HCT116 (cell line): ENCODE measurements around the gene FMN2. TPM values are rescaled to one million over a fixed set of nuclear protein-coding genes. Genes with fewer than 3 reads are reported as not detected.

Experiments used
- ATAC-seq: fragments of 200-7000 bp; cut with Tn5 transposase; 2 replicates; pipeline ENCODE4 v1.9.1; 2020; ENCODE audit warnings: mild to moderate bottlenecking, moderate library complexity
- BruUV-seq: library from RNA; stranded (reverse); fragments of 400-500 nt; replicated peaks from 2 replicates; lab custom pipeline; 2021; lab: Mats Ljungman, UMichigan
- CTCF ChIA-PET: fragments of 300-600 bp; sonication (Branson Sonifier 250); formaldehyde crosslinking; loops from one replicate; lab custom pipeline; 2021; ENCODE audit warnings: antibody characterized with exemption; lab: Charles Lee
- POLR2A ChIA-PET: fragments of 300-600, 350-600 bp; sonication (Branson Sonifier 250); formaldehyde crosslinking; loops from one replicate; lab custom pipeline; 2021; ENCODE audit warnings: antibody characterized with exemption; lab: Charles Lee
- RAD21 ChIA-PET, 2 experiments: fragments of 300-600 bp; sonication (Branson Sonifier 250); formaldehyde crosslinking; loops; one replicate each; lab custom pipeline; 2023; ENCODE audit warnings: low total read pairs in 2 of 2; ENCODE audit not compliant: uncharacterized antibody in 2 of 2, unreplicated experiment in 2 of 2, low non-redundant PET in 1 of 2; lab: Charles Lee
- DNase-seq: peaks from one replicate; pipeline ENCODE4 v3.0.0-alpha.2; 2010; ENCODE audit warnings: low read depth, low spot score
- H2AFZ ChIP-seq: fragments of 200-600 bp; shearing (Covaris generic), sonication (generic); 2 replicates; pipeline ENCODE4 v1.6.1; 2017; ENCODE audit warnings: low read depth, mixed run types, mixed read lengths, antibody characterized with exemption, low read length; ENCODE audit not compliant: poor library complexity, severe bottlenecking
- H3K27ac ChIP-seq: 2 replicates; pipeline ENCODE4 v1.5.1; 2012; ENCODE audit warnings: low read depth, low read length
- H3K27me3 ChIP-seq: fragments of 200-600 bp; sonication (generic); 2 replicates; pipeline ENCODE4 v1.6.1; 2016; ENCODE audit warnings: mixed run types, low read length, mixed read lengths; ENCODE audit not compliant: insufficient read depth
- H3K36me3 ChIP-seq, 2 experiments: fragments of 200-500 bp in 1 of 2; fragments of 200-600 bp in 1 of 2; sonication (Bioruptor generic) in 1 of 2; sonication (generic) in 1 of 2; 2 replicates each; pipeline versions ENCODE4 v1.5.1 to v1.6.1; 2014 to 2016; ENCODE audit warnings: low read length in 2 of 2, inconsistent platforms in 1 of 2, mixed read lengths in 1 of 2, mixed run types in 1 of 2; ENCODE audit not compliant: insufficient read depth in 2 of 2, control insufficient read depth in 1 of 2
- H3K4me1 ChIP-seq, 2 experiments: fragments of 200-600 bp in 1 of 2; sonication (generic) in 1 of 2; 2 replicates each; pipeline versions ENCODE4 v1.5.1 to v1.6.1; 2012 to 2017; ENCODE audit warnings: low read length in 2 of 2, inconsistent platforms in 1 of 2, mild to moderate bottlenecking in 1 of 2, mixed read lengths in 1 of 2, mixed run types in 1 of 2, moderate library complexity in 1 of 2; ENCODE audit not compliant: insufficient read depth in 2 of 2, control insufficient read depth in 1 of 2
- H3K4me2 ChIP-seq: fragments of 200-600 bp; sonication (generic); 2 replicates; pipeline ENCODE4 v1.6.1; 2017; ENCODE audit warnings: mixed run types, low read length, mixed read lengths
- H3K4me3 ChIP-seq, 2 experiments: fragments of 200-600 bp in 1 of 2; sonication (generic) in 1 of 2; replicated peaks in 1 of 2; 2 replicates each; pipeline ENCODE4 v1.5.1; 2011 to 2016; ENCODE audit warnings: low read length in 2 of 2, control low read depth in 1 of 2, low read depth in 1 of 2, mild to moderate bottlenecking in 1 of 2, mixed read lengths in 1 of 2, mixed run types in 1 of 2
- H3K79me2 ChIP-seq: fragments of 200-600 bp; sonication (generic); 2 replicates; pipeline ENCODE4 v1.6.1; 2017; ENCODE audit warnings: mild to moderate bottlenecking, mixed run types, low read length, moderate library complexity, mixed read lengths; ENCODE audit not compliant: insufficient read depth
- H3K9ac ChIP-seq: fragments of 200-600 bp; sonication (generic); 2 replicates; pipeline ENCODE4 v1.6.1; 2016; ENCODE audit warnings: low read length, mixed read lengths
- H3K9me2 ChIP-seq: fragments of 200-600 bp; sonication (generic), shearing (Covaris generic); 2 replicates; pipeline ENCODE4 v1.6.1; 2017; ENCODE audit warnings: mixed run types, mild to moderate bottlenecking, moderate library complexity; ENCODE audit not compliant: insufficient read depth
- H3K9me3 ChIP-seq, 2 experiments: fragments of 200-500 bp in 1 of 2; fragments of 200-600 bp in 1 of 2; sonication (Bioruptor generic) in 1 of 2; sonication (generic) in 1 of 2; 2 replicates each; pipeline ENCODE4 v1.6.1; 2014 to 2017; ENCODE audit warnings: low read length in 2 of 2, mixed read lengths in 2 of 2, inconsistent platforms in 1 of 2, low read depth in 1 of 2, mild to moderate bottlenecking in 1 of 2, mixed run types in 1 of 2, moderate library complexity in 1 of 2; ENCODE audit not compliant: control insufficient read depth in 1 of 2, insufficient read depth in 1 of 2
- H4K20me1 ChIP-seq: fragments of 200-600 bp; sonication (generic), shearing (Covaris generic); 2 replicates; pipeline ENCODE4 v1.6.1; 2017; ENCODE audit warnings: mixed run types, mild to moderate bottlenecking, moderate library complexity; ENCODE audit not compliant: insufficient read depth
- CBX3 ChIP-seq: IDR thresholded peaks from 2 replicates; pipeline ENCODE4 v1.6.1; 2012; ENCODE audit warnings: low read depth
- ELF1 ChIP-seq: IDR thresholded peaks from 2 replicates; pipeline ENCODE4 v1.6.1; 2012; ENCODE audit warnings: low read depth, borderline replicate concordance
- FOSL1 ChIP-seq: IDR thresholded peaks from 2 replicates; pipeline ENCODE4 v1.6.1; 2012; ENCODE audit warnings: low read depth
- REST ChIP-seq: IDR thresholded peaks from 2 replicates; pipeline ENCODE4 v1.6.1; 2012; ENCODE audit warnings: low read depth
- SRF ChIP-seq: IDR thresholded peaks from 2 replicates; pipeline ENCODE4 v1.6.1; 2012; ENCODE audit warnings: low read depth
- TCF7L2 ChIP-seq: IDR thresholded peaks from 2 replicates; pipeline ENCODE4 v1.7.0; 2011; ENCODE audit warnings: borderline replicate concordance, inconsistent platforms; ENCODE audit not compliant: insufficient read depth, insufficient read length; ENCODE audit errors: extremely low read depth
- ZBTB33 ChIP-seq: IDR thresholded peaks from 2 replicates; pipeline ENCODE4 v1.6.1; 2011; ENCODE audit warnings: mild to moderate bottlenecking, low read length, moderate library complexity; ENCODE audit not compliant: insufficient replicate concordance; ENCODE audit errors: extremely low read depth
- ZNF274 ChIP-seq: fragments of 200-500 bp; sonication (Bioruptor generic); IDR thresholded peaks from 2 replicates; pipeline ENCODE4 v1.6.1; 2014; ENCODE audit warnings: mild to moderate bottlenecking, low read depth, low read length, inconsistent platforms
- intact Hi-C: fragments of 100-400 bp; cut with micrococcal nuclease; formaldehyde crosslinking; loops from 2 replicates; pipeline ENCODE4 v1.10.0; 2022
- total RNA-seq: library from RNA; stranded (reverse); gene quantifications from one replicate; pipeline ENCODE4 v1.2.1, GENCODE V29; 2021; ENCODE audit not compliant: unreplicated experiment

Gene FMN2
- total RNA-seq, 1 experiment from 2014 or later, result not detected

- Histone ChIP-seq H3K36me3 (no peaks in the 10 kb centered on the region), H3K9me3 (peaks cover 3 to 4% of the 10 kb centered on the region in 2 experiments; a peak in 2 of 4 replicates), H3K27ac (no peak overlapping the region), H4K20me1 (no peaks in the 10 kb centered on the region), H3K4me2 (no peak overlapping the region), H3K4me1 (no peaks in the 10 kb centered on the region), H3K27me3 (no peaks in the 10 kb centered on the region), H2AFZ (no peak overlapping the region), H3K79me2 (no peaks in the 10 kb centered on the region)
- no peak for DNase-seq
- intact Hi-C loops, result loop anchor here (10.0 kb wide), 1 partner anchor 1295 kb away; no protein-coding TSS in a partner anchor
- BruUV-seq, result no TSS peak
- RAD21 ChIA-PET, result no interaction called here
- ATAC-seq, result no peak
- CTCF ChIA-PET, result no interaction called here
- POLR2A ChIA-PET, result no interaction called here
- TF ChIP-seq TCF7L2 (no peak), ELF1 (no peak), ZNF274 (no peak), SRF (no peak), CBX3 (no peak), REST (no peak), ZBTB33 (no peak), FOSL1 (no peak)
- TF ChIP-seq, all 23 proteins: peak for 0
- no peaks in the 10 kb centered on the region for H3K9me2 ChIP-seq
- no peak overlapping the region for H3K4me3 ChIP-seq
- no peak overlapping the region for H3K9ac ChIP-seq
Measured at GRCh38 chr1:240199758-240200645, 108.3 kb downstream of the FMN2 start.
